HL-60 (cell line): Measurements from ENCODE around the gene SMIM12.

Experiments used
- DNase-seq, 2 experiments: peaks; one replicate each; pipeline ENCODE4 v3.0.0-alpha.2; 2010 to 2020; ENCODE audit warnings: low read depth in 1 of 2, low spot score in 1 of 2
- H3K27ac ChIP-seq: fragments of 250-450 bp; sonication (Bioruptor Pico); replicated peaks from 2 replicates; pipeline ENCODE4 v1.5.1; 2020; ENCODE audit warnings: mild to moderate bottlenecking, moderate library complexity
- H3K27me3 ChIP-seq: fragments of 250-450 bp; sonication (Bioruptor Pico); 2 replicates; pipeline ENCODE4 v1.5.1; 2021; ENCODE audit warnings: mild to moderate bottlenecking, moderate library complexity; ENCODE audit not compliant: insufficient read depth, poor library complexity, severe bottlenecking
- H3K4me3 ChIP-seq: replicated peaks from 2 replicates; pipeline ENCODE4 v1.5.1; 2011; ENCODE audit warnings: mild to moderate bottlenecking, control low read depth, low read length; ENCODE audit not compliant: insufficient read depth
- CTCF ChIP-seq: IDR thresholded peaks from one replicate; pipeline ENCODE4 v1.5.1; 2011; ENCODE audit warnings: low read length, control low read depth, inconsistent platforms; ENCODE audit not compliant: insufficient read depth
- GABPA ChIP-seq: IDR thresholded peaks from 2 replicates; pipeline ENCODE4 v1.6.1; 2012; ENCODE audit warnings: low read depth
- POLR2AphosphoS5 ChIP-seq: IDR thresholded peaks from 2 replicates; pipeline ENCODE4 v1.6.1; 2012; ENCODE audit warnings: low read depth
- REST ChIP-seq: IDR thresholded peaks from 2 replicates; pipeline ENCODE4 v1.6.1; 2012; ENCODE audit warnings: low read depth; ENCODE audit not compliant: insufficient replicate concordance
- SPI1 ChIP-seq: IDR thresholded peaks from 2 replicates; pipeline ENCODE4 v1.6.1; 2012; ENCODE audit warnings: low read depth, mild to moderate bottlenecking, borderline replicate concordance

Gene SMIM12

GRCh38 chr1:34870395-34870794 is 10.8 kb upstream of the SMIM12 start:
- DNase-seq, result no peak
- TF ChIP-seq POLR2AphosphoS5 (no peak), REST (no peak), SPI1 (no peak), GABPA (no peak), CTCF (no peak)
- no peak overlapping the region for H3K4me3 ChIP-seq
- H3K27ac ChIP-seq, result no peak overlapping the region
- peaks cover 11% of the 10 kb centered on the region for H3K27me3 ChIP-seq

GRCh38 chr1:34869760-34870159 is 10.2 kb upstream of the SMIM12 start:
- TF ChIP-seq REST (no peak), SPI1 (no peak), GABPA (no peak), POLR2AphosphoS5 (no peak), CTCF (no peak)
- H3K27ac ChIP-seq, result no peak overlapping the region
- no peak for DNase-seq

GRCh38 chr1:34868230-34869049 is 8.9 kb upstream of the SMIM12 start:
- no peak overlapping the region for H3K4me3 ChIP-seq
- DNase-seq, result no peak
- no peak for TF ChIP-seq REST
- TF ChIP-seq CTCF, result no peak
- no peak for TF ChIP-seq SPI1
- TF ChIP-seq POLR2AphosphoS5, result no peak
- TF ChIP-seq GABPA, result no peak
- peaks cover 5% of the 10 kb centered on the region for H3K27me3 ChIP-seq
- H3K27ac ChIP-seq, result no peak overlapping the region

More at GRCh38 chr1:34869760-34870159, 10.2 kb upstream of the SMIM12 start:
- Histone ChIP-seq H3K4me3 (no peak overlapping the region), H3K27me3 (peaks cover 11% of the 10 kb centered on the region)
